ENCODE data around the gene PPP1R9A.

Gene PPP1R9A

GRCh38 chr7:94907026-94907810, at the start of gene PPP1R9A (continued):
- peak; percentile 53; the same call in 1 of the 2 replicates for TF ChIP-seq ZNF366 (tag by site-specific recombination; conservative IDR thresholded peaks at IDR 0.05)
- no peak for TF ChIP-seq ZNF426 (tag by site-specific recombination; IDR thresholded peaks at IDR 0.05)
- TF ChIP-seq ZSCAN5A (tag by site-specific recombination; IDR thresholded peaks at IDR 0.05): no peak; the same call in 1 of the 2 replicates
- TF ChIP-seq ZSCAN18 (tag by site-specific recombination; IDR thresholded peaks at IDR 0.05): no peak
- no peak for TF ChIP-seq ZNF785 (tag by site-specific recombination; IDR thresholded peaks at IDR 0.05)
- no peak for TF ChIP-seq ZNF623 (tag by site-specific recombination; IDR thresholded peaks at IDR 0.05)
- TF ChIP-seq ZNF280C (tag by site-specific recombination; IDR thresholded peaks at IDR 0.05): no peak
- no peak for TF ChIP-seq ZBTB1 (tag by site-specific recombination; IDR thresholded peaks at IDR 0.05)
- no peak for TF ChIP-seq RBAK (tag by site-specific recombination; IDR thresholded peaks at IDR 0.05)
- no peak for TF ChIP-seq REST (tag by site-specific recombination; IDR thresholded peaks at IDR 0.05)
- TF ChIP-seq ZNF280D (tag by site-specific recombination; IDR thresholded peaks at IDR 0.05): no peak
- TF ChIP-seq ZNF548 (tag by site-specific recombination; IDR thresholded peaks at IDR 0.05): no peak
- no peak for TF ChIP-seq ZNF621 (tag by site-specific recombination; IDR thresholded peaks at IDR 0.05)
- no peak for TF ChIP-seq AEBP2 (tag by site-specific recombination; IDR thresholded peaks at IDR 0.05; ENCODE audit: borderline replicate concordance)
- TF ChIP-seq ZNF488 (tag by site-specific recombination; IDR thresholded peaks at IDR 0.05): no peak
- no peak for TF ChIP-seq ZNF792 (tag by site-specific recombination; IDR thresholded peaks at IDR 0.05)
- peak; percentile 81 for TF ChIP-seq KLF16 (tag by site-specific recombination; IDR thresholded peaks at IDR 0.05)
- no peak for TF ChIP-seq ZNF843 (tag by site-specific recombination; IDR thresholded peaks at IDR 0.05)
- TF ChIP-seq ZIC2 (tag by site-specific recombination; IDR thresholded peaks at IDR 0.05): no peak
- peak; percentile 57 for TF ChIP-seq ZBTB8A (tag by site-specific recombination; IDR thresholded peaks at IDR 0.05)
- TF ChIP-seq OSR2 (tag by site-specific recombination; IDR thresholded peaks at IDR 0.05): no peak
- TF ChIP-seq ZNF394 (tag by site-specific recombination; IDR thresholded peaks at IDR 0.05; ENCODE audit: borderline replicate concordance): no peak
- no peak for TF ChIP-seq ZFP41 (tag by site-specific recombination; IDR thresholded peaks at IDR 0.05; ENCODE audit: borderline replicate concordance)
